Middle frontal gyrus (tissue), 1 donor: Measurements from ENCODE around the gene PPT2.
"Not testable (repeated sequence)": the region's sequence is repeated elsewhere in the genome, so short reads cannot be mapped to it uniquely, and the experiment has no call there.

ENCODE experiments used
- DNase-seq: peaks from one replicate; pipeline ENCODE4 v3.0.0-alpha.2; 2015; ENCODE audit warnings: low spot score; ENCODE audit errors: extremely low spot score

PPT2 gene

GRCh38 chr6:32189069-32189741 lies 35.3 kb downstream of the PPT2 start:
- DNase-seq: no peak

GRCh38 chr6:32189742-32190053 lies 35.8 kb downstream of the PPT2 start:
- DNase-seq: no peak

GRCh38 chr6:32190054-32190851 lies 36.3 kb downstream of the PPT2 start, which contains the start of gene PBX2:
Gene PBX2 (minus strand): TSS chr6:32190202. CDS start chr6:32189915, 287 bp downstream.
- DNase-seq: peak; percentile 65

- no peak for DNase-seq
Observed at GRCh38 chr6:32190911-32191677, 37.2 kb downstream of the PPT2 start.

- DNase-seq: no peak
Observed at GRCh38 chr6:32191696-32192607, 38.0 kb downstream of the PPT2 start.

- DNase-seq: no peak
Observed at GRCh38 chr6:32192608-32193039, 38.7 kb downstream of the PPT2 start, which contains the start of gene GPSM3. Gene GPSM3 (minus strand): TSS chr6:32192643. CDS start chr6:32192513, 130 bp downstream.

GRCh38 chr6:32193096-32193495 lies 39.2 kb downstream of the PPT2 start:
- DNase-seq: not testable (repeated sequence)

GRCh38 chr6:32194388-32194787 lies 40.4 kb downstream of the PPT2 start:
- no peak for DNase-seq

- DNase-seq: no peak
Observed at GRCh38 chr6:32194825-32195651, 41.1 kb downstream of the PPT2 start.

- DNase-seq: peak; percentile 99
Observed at GRCh38 chr6:32195652-32195901, 41.6 kb downstream of the PPT2 start.

GRCh38 chr6:32195902-32196681 lies 42.2 kb downstream of the PPT2 start:
- peak; percentile 80 for DNase-seq

- DNase-seq: no peak
Observed at GRCh38 chr6:32196682-32197616, 43.0 kb downstream of the PPT2 start.

- no peak for DNase-seq
Observed at GRCh38 chr6:32198345-32198696, 44.4 kb downstream of the PPT2 start.

GRCh38 chr6:32198866-32199265 lies 44.9 kb downstream of the PPT2 start:
- no peak for DNase-seq

GRCh38 chr6:32200711-32201475 lies 47.0 kb downstream of the PPT2 start:
- DNase-seq: no peak

GRCh38 chr6:32202186-32202585 lies 48.2 kb downstream of the PPT2 start:
- no peak for DNase-seq

GRCh38 chr6:32203426-32204267 lies 49.7 kb downstream of the PPT2 start:
- no peak for DNase-seq
